NCI-H1092 treated with DMSO at 0.1 percent for 48 hours (cell line): Measurements from ENCODE around the gene SLC9A9.

Experiments used
- DNase-seq: peaks from one replicate; lab custom pipeline; 2025; lab: John Stamatoyannopoulos, UW

SLC9A9 gene

GRCh38 chr3:143506190-143506589 lies 342.1 kb downstream of the SLC9A9 start:
- DNase-seq: no peak

GRCh38 chr3:143503325-143503885 lies 344.9 kb downstream of the SLC9A9 start:
- DNase-seq: no peak

GRCh38 chr3:143502081-143502480 lies 346.2 kb downstream of the SLC9A9 start:
- DNase-seq: no peak

- no peak for DNase-seq
Observed at GRCh38 chr3:143497382-143497781, 350.9 kb downstream of the SLC9A9 start.

- DNase-seq: no peak
Observed at GRCh38 chr3:143496191-143496590, 352.1 kb downstream of the SLC9A9 start.

GRCh38 chr3:143495527-143495926 lies 352.7 kb downstream of the SLC9A9 start:
- DNase-seq: no peak

GRCh38 chr3:143486611-143487010 lies 361.7 kb downstream of the SLC9A9 start:
- no peak for DNase-seq

- no peak for DNase-seq
Observed at GRCh38 chr3:143484846-143485512, 363.3 kb downstream of the SLC9A9 start.

- DNase-seq: no peak
Observed at GRCh38 chr3:143483214-143483613, 365.1 kb downstream of the SLC9A9 start.

GRCh38 chr3:143482106-143483088 lies 365.9 kb downstream of the SLC9A9 start:
- no peak for DNase-seq

- DNase-seq: no peak
Observed at GRCh38 chr3:143480344-143480743, 367.9 kb downstream of the SLC9A9 start.

- no peak for DNase-seq
Observed at GRCh38 chr3:143479727-143480126, 368.5 kb downstream of the SLC9A9 start.

GRCh38 chr3:143478115-143478693 lies 370.1 kb downstream of the SLC9A9 start:
- no peak for DNase-seq

- DNase-seq: no peak
Observed at GRCh38 chr3:143476965-143477640, 371.2 kb downstream of the SLC9A9 start.

GRCh38 chr3:143475981-143476380 lies 372.3 kb downstream of the SLC9A9 start:
- DNase-seq: no peak

GRCh38 chr3:143472731-143473523 lies 375.3 kb downstream of the SLC9A9 start:
- no peak for DNase-seq

GRCh38 chr3:143471705-143472104 lies 376.6 kb downstream of the SLC9A9 start:
- no peak for DNase-seq

GRCh38 chr3:143469159-143469558 lies 379.1 kb downstream of the SLC9A9 start:
- DNase-seq: no peak

GRCh38 chr3:143465666-143466065 lies 382.6 kb downstream of the SLC9A9 start:
- DNase-seq: no peak

- DNase-seq: no peak
Observed at GRCh38 chr3:143464850-143465249, 383.4 kb downstream of the SLC9A9 start.

- DNase-seq: no peak
Observed at GRCh38 chr3:143455480-143455879, 392.8 kb downstream of the SLC9A9 start.
